ENCODE data around the gene PCLO. TPM values are rescaled to one million over a fixed set of nuclear protein-coding genes. Genes with fewer than 3 reads are reported as not detected.

The PCLO gene
- total RNA-seq, 1 experiment from 2014 or later, result 4.1 TPM

- Histone ChIP-seq H3K9me3 (no peaks in the 10 kb centered on the region), H3K4me3 (ENCODE audit: low read depth, low read length) (no peak overlapping the region), H3K36me3 (ENCODE audit: control insufficient read depth, insufficient read depth, low read length) (no peaks in the 10 kb centered on the region), H3K27me3 (replicated peaks; ENCODE audit: control insufficient read depth, insufficient read depth, low read length) (no peaks in the 10 kb centered on the region; the same call in 1 of the 2 replicates), H3K4me1 (no peaks in the 10 kb centered on the region)
- ChIA-PET POLR2A (no interaction called here), CTCF (no interaction called here)
- H3K27me3 Mint-ChIP-seq (ENCODE audit: insufficient read depth, unreplicated experiment), result peaks cover 5% of the 10 kb centered on the region
- BruUV-seq (replicated peaks), result no TSS peak
- DNase-seq, result no peak
- no peaks in the 10 kb centered on the region for H3K36me3 Mint-ChIP-seq (ENCODE audit: insufficient read depth, unreplicated experiment)
- no peak overlapping the region for H3K27ac Mint-ChIP-seq (ENCODE audit: unreplicated experiment)
- no peaks in the 10 kb centered on the region for H3K9me3 Mint-ChIP-seq (ENCODE audit: unreplicated experiment)
- no peak for TF ChIP-seq CTCF (IDR thresholded peaks at IDR 0.05; ENCODE audit: insufficient read depth in 1 of 2, low read depth in 1 of 2, low read length in 1 of 2, severe bottlenecking in 1 of 2, unreplicated experiment in 1 of 2)
- no peak overlapping the region for H3K4me3 Mint-ChIP-seq (ENCODE audit: unreplicated experiment)
- H3K4me1 Mint-ChIP-seq (ENCODE audit: low read depth, unreplicated experiment), result no peaks in the 10 kb centered on the region
- intact Hi-C loops (cut with micrococcal nuclease; ENCODE audit: unreplicated experiment), result no loop called here
Measured at GRCh38 chr7:82778021-82778420, 384.7 kb downstream of the PCLO start.

- no peaks in the 10 kb centered on the region for H3K9me3 Mint-ChIP-seq (ENCODE audit: unreplicated experiment)
- no peaks in the 10 kb centered on the region for H3K36me3 Mint-ChIP-seq (ENCODE audit: insufficient read depth, unreplicated experiment)
- CTCF ChIA-PET, result no interaction called here
- DNase-seq, result no peak
- Histone ChIP-seq H3K36me3 (ENCODE audit: control insufficient read depth, insufficient read depth, low read length) (no peaks in the 10 kb centered on the region), H3K4me1 (no peaks in the 10 kb centered on the region), H3K27me3 (replicated peaks; ENCODE audit: control insufficient read depth, insufficient read depth, low read length) (no peaks in the 10 kb centered on the region), H3K4me3 (ENCODE audit: low read depth, low read length) (no peak overlapping the region), H3K9me3 (no peaks in the 10 kb centered on the region)
- no TSS peak for BruUV-seq (replicated peaks)
- intact Hi-C loops (cut with micrococcal nuclease; ENCODE audit: unreplicated experiment), result no loop called here
- H3K27me3 Mint-ChIP-seq (ENCODE audit: insufficient read depth, unreplicated experiment), result peaks cover 9% of the 10 kb centered on the region
- H3K27ac Mint-ChIP-seq (ENCODE audit: unreplicated experiment), result no peak overlapping the region
- POLR2A ChIA-PET, result no interaction called here
- no peak overlapping the region for H3K4me3 Mint-ChIP-seq (ENCODE audit: unreplicated experiment)
- TF ChIP-seq CTCF (IDR thresholded peaks at IDR 0.05; ENCODE audit: insufficient read depth in 1 of 2, low read depth in 1 of 2, low read length in 1 of 2, severe bottlenecking in 1 of 2, unreplicated experiment in 1 of 2), result no peak
- no peaks in the 10 kb centered on the region for H3K4me1 Mint-ChIP-seq (ENCODE audit: low read depth, unreplicated experiment)
Measured at GRCh38 chr7:82762880-82763279, 399.8 kb downstream of the PCLO start.

DNA sequence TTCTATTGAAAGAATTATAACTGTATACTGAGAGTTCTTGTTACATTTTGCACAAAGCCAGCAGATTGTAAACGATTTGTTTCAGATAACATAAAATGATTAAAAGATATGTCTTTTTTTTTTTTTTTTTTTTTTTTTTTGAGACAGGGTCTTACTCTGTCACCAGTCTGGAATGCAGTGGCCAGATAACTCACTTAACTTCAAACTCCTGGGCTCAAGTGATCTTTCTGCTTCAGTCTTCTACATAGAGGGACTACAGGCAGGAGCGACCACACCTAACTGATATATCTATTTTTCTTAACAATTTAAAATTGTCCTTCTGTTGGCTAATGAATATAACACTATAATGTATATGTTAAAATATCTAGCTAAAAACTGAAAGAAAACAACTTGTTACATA is 401.9 kb downstream of the PCLO start:
- no TSS peak for BruUV-seq (replicated peaks)

More for the DNA sequence above, 401.9 kb downstream of the PCLO start:
- ChIA-PET POLR2A (no interaction called here), CTCF (no interaction called here)
- no peaks in the 10 kb centered on the region for H3K9me3 ChIP-seq
- no peaks in the 10 kb centered on the region for H3K4me1 ChIP-seq
- DNase-seq, result no peak
- Mint-ChIP-seq H3K4me3 (ENCODE audit: unreplicated experiment) (no peak overlapping the region), H3K4me1 (ENCODE audit: low read depth, unreplicated experiment) (no peaks in the 10 kb centered on the region), H3K27ac (ENCODE audit: unreplicated experiment) (no peak overlapping the region), H3K27me3 (ENCODE audit: insufficient read depth, unreplicated experiment) (peaks cover 5% of the 10 kb centered on the region), H3K9me3 (ENCODE audit: unreplicated experiment) (no peaks in the 10 kb centered on the region), H3K36me3 (ENCODE audit: insufficient read depth, unreplicated experiment) (no peaks in the 10 kb centered on the region)
- H3K4me3 ChIP-seq (ENCODE audit: low read depth, low read length), result no peak overlapping the region
- no peak for TF ChIP-seq CTCF (IDR thresholded peaks at IDR 0.05; ENCODE audit: insufficient read depth in 1 of 2, low read depth in 1 of 2, low read length in 1 of 2, severe bottlenecking in 1 of 2, unreplicated experiment in 1 of 2)
- intact Hi-C loops (cut with micrococcal nuclease; ENCODE audit: unreplicated experiment), result no loop called here
- H3K36me3 ChIP-seq (ENCODE audit: control insufficient read depth, insufficient read depth, low read length), result no peaks in the 10 kb centered on the region
- no peaks in the 10 kb centered on the region for H3K27me3 ChIP-seq (replicated peaks; ENCODE audit: control insufficient read depth, insufficient read depth, low read length)

All from Caco-2 (cell line).